GM21515 (cell line): Measurements from ENCODE around the gene BAG5.

Source experiments
- ATAC-seq: cut with Tn5 transposase; IDR thresholded peaks from one replicate; pipeline ENCODE4 v1.9.1; 2021; ENCODE audit not compliant: unreplicated experiment

BAG5 gene

GRCh38 chr14:103568952-103569351 is 6.5 kb upstream of the BAG5 start:
- no peak for ATAC-seq

- no peak for ATAC-seq
Measured at GRCh38 chr14:103563844-103564505, 1.5 kb upstream of the BAG5 start.

- ATAC-seq = no peak
Measured at GRCh38 chr14:103563226-103563620, 766 bp upstream of the BAG5 start.

- ATAC-seq = peak; percentile 27
Measured at GRCh38 chr14:103562179-103562428, 353 bp downstream of the BAG5 start.

- ATAC-seq = peak; percentile 21
Measured at GRCh38 chr14:103561381-103562178, 877 bp downstream of the BAG5 start.

- no peak for ATAC-seq
Measured at GRCh38 chr14:103560691-103561090, 1.8 kb downstream of the BAG5 start.

GRCh38 chr14:103559766-103560165 is 2.7 kb downstream of the BAG5 start:
- ATAC-seq = no peak

- no peak for ATAC-seq
Measured at GRCh38 chr14:103558071-103558882, 4.2 kb downstream of the BAG5 start.

- no peak for ATAC-seq
Measured at GRCh38 chr14:103556946-103557758, 5.3 kb downstream of the BAG5 start.

- no peak for ATAC-seq
Measured at GRCh38 chr14:103555559-103556337, 6.7 kb downstream of the BAG5 start.

- ATAC-seq = no peak
Measured at GRCh38 chr14:103552846-103553210, 9.6 kb downstream of the BAG5 start.

GRCh38 chr14:103552011-103552845 is 10.2 kb downstream of the BAG5 start:
- ATAC-seq = no peak

GRCh38 chr14:103551338-103551762 is 11.1 kb downstream of the BAG5 start:
- ATAC-seq = no peak

- no peak for ATAC-seq
Measured at GRCh38 chr14:103550451-103551337, 11.8 kb downstream of the BAG5 start.

GRCh38 chr14:103549361-103550311 is 12.8 kb downstream of the BAG5 start:
- no peak for ATAC-seq

- ATAC-seq = no peak
Measured at GRCh38 chr14:103548463-103549351, 13.8 kb downstream of the BAG5 start.
